HepG2 (cell line): ENCODE measurements around the gene C21orf58. TPM values are rescaled to one million over a fixed set of nuclear protein-coding genes. Genes with fewer than 3 reads are reported as not detected.

Experiments used
- ATAC-seq: fragments of 200-7000 bp; cut with Tn5 transposase; 3 replicates; pipeline ENCODE4 v1.9.1; 2020; ENCODE audit warnings: mild to moderate bottlenecking, moderate library complexity
- BruUV-seq: library from RNA; stranded (reverse); fragments of 400-500 nt; replicated peaks from 2 replicates; lab custom pipeline; 2021; lab: Mats Ljungman, UMichigan
- CTCF ChIA-PET: fragments of 300-600 bp; formaldehyde crosslinking; extraction: SDS; loops from one replicate; lab custom pipeline; 2021; ENCODE audit warnings: low total read pairs, inconsistent platforms, low intra/inter-chr PET ratio; lab: Yijun Ruan, JAX
- POLR2A ChIA-PET: fragments of 350-600 bp; sonication (Branson Sonifier 250); formaldehyde crosslinking; loops from one replicate; lab custom pipeline; 2020; ENCODE audit warnings: antibody characterized with exemption, inconsistent platforms; lab: Yijun Ruan, JAX
- DNase-seq: peaks from one replicate; pipeline ENCODE4 v3.0.0-alpha.2; 2015; ENCODE audit warnings: low spot score
- FAIRE-seq: peaks from 3 replicates; lab custom pipeline; 2011; peaks lifted over from hg19 to GRCh38; lab: Jason Lieb, UNC
- H2AFZ ChIP-seq: one replicate; pipeline ENCODE4 v1.6.1; 2011; ENCODE audit warnings: low read length, inconsistent platforms
- H3K27ac ChIP-seq: fragments of 300-600 bp; 3 replicates; pipeline ENCODE4 v1.8.0; 2011; ENCODE audit warnings: mixed run types, mild to moderate bottlenecking, mixed read lengths, low read length, inconsistent platforms; ENCODE audit not compliant: insufficient read depth; ENCODE audit errors: extremely low read length
- H3K27me3 ChIP-seq, 2 experiments: fragments of 200-600 bp in 1 of 2; 2 replicates in 1 of 2; 3 replicates in 1 of 2; pipeline versions ENCODE4 v1.6.0 to v1.8.0; 2011; ENCODE audit warnings: low read length in 2 of 2, mild to moderate bottlenecking in 2 of 2, moderate library complexity in 2 of 2, inconsistent platforms in 1 of 2; ENCODE audit not compliant: insufficient read depth in 2 of 2, control insufficient read depth in 1 of 2
- H3K36me3 ChIP-seq, 2 experiments: fragments of 200-600 bp in 1 of 2; replicated peaks in 1 of 2; 2 replicates in 1 of 2; 3 replicates in 1 of 2; pipeline versions ENCODE4 v1.5.1 to v1.8.0; 2011; ENCODE audit warnings: low read length in 2 of 2, inconsistent platforms in 1 of 2; ENCODE audit not compliant: insufficient read depth in 2 of 2, control insufficient read depth in 1 of 2
- H3K4me1 ChIP-seq: 2 replicates; pipeline ENCODE4 v1.5.1; 2012; ENCODE audit warnings: low read length, inconsistent platforms; ENCODE audit not compliant: insufficient read depth
- H3K4me2 ChIP-seq: 2 replicates; pipeline ENCODE4 v1.6.0; 2011; ENCODE audit warnings: low read depth, low read length, inconsistent platforms
- H3K4me3 ChIP-seq, 3 experiments: fragments of 200-600 bp in 1 of 3; sonication (generic), shearing (Covaris generic) in 1 of 3; replicated peaks in 1 of 3; 2 replicates each; pipeline ENCODE4 v1.5.1; 2011 to 2016; ENCODE audit warnings: low read length in 3 of 3, inconsistent platforms in 2 of 3, low read depth in 2 of 3, mild to moderate bottlenecking in 2 of 3, control low read depth in 1 of 3, mixed read lengths in 1 of 3; ENCODE audit not compliant: insufficient read depth in 1 of 3
- H3K79me2 ChIP-seq: one replicate; pipeline ENCODE4 v1.6.1; 2011; ENCODE audit warnings: low read length, inconsistent platforms; ENCODE audit not compliant: insufficient read depth
- H3K9ac ChIP-seq: 2 replicates; pipeline ENCODE4 v1.6.0; 2011; ENCODE audit warnings: mild to moderate bottlenecking, low read depth, low read length, inconsistent platforms; ENCODE audit not compliant: insufficient read depth
- H3K9me3 ChIP-seq: 2 replicates; pipeline ENCODE4 v1.5.1; 2012; ENCODE audit warnings: mild to moderate bottlenecking, low read length
- H4K20me1 ChIP-seq: 2 replicates; pipeline ENCODE4 v1.6.0; 2011; ENCODE audit warnings: inconsistent platforms, mild to moderate bottlenecking, low read length, moderate library complexity; ENCODE audit not compliant: insufficient read depth
- ATF6 ChIP-seq: sonication (generic); formaldehyde crosslinking; conservative IDR thresholded peaks from 2 replicates; pipeline ENCODE4 v1.4.0; 2020; ENCODE audit warnings: missing genetic modification reagents
- CBFB ChIP-seq: sonication (generic); formaldehyde crosslinking; IDR thresholded peaks from 2 replicates; pipeline ENCODE4 v1.4.0; 2020; ENCODE audit warnings: missing genetic modification reagents
- EZH2 ChIP-seq: conservative IDR thresholded peaks from 2 replicates; pipeline ENCODE4 v1.6.1; 2012; ENCODE audit warnings: mild to moderate bottlenecking, low read depth, low read length, moderate library complexity
- FOXA3 ChIP-seq: IDR thresholded peaks from 2 replicates; pipeline ENCODE4 v1.6.1; 2016; ENCODE audit warnings: missing genetic modification reagents, missing compliant biosample characterization
- FOXP1 ChIP-seq, 2 experiments: fragments of 450-650 bp in 1 of 2; IDR thresholded peaks; 2 replicates each; pipeline ENCODE4 v1.6.1; 2017 to 2018; ENCODE audit warnings: antibody characterized with exemption in 1 of 2
- HNF1B ChIP-seq: sonication (generic); formaldehyde crosslinking; IDR thresholded peaks from 2 replicates; pipeline ENCODE4 v1.5.1; 2020; ENCODE audit warnings: mild to moderate bottlenecking, moderate library complexity, missing genetic modification reagents
- MLLT10 ChIP-seq: sonication (generic); formaldehyde crosslinking; IDR thresholded peaks from 2 replicates; pipeline ENCODE4 v1.4.0; 2020; ENCODE audit warnings: missing genetic modification reagents
- NCOA2 ChIP-seq: sonication (generic); formaldehyde crosslinking; IDR thresholded peaks from 2 replicates; pipeline ENCODE4 v1.8.0; 2022; ENCODE audit warnings: inconsistent platforms
- SAP130 ChIP-seq: IDR thresholded peaks from 2 replicates; pipeline ENCODE4 v1.6.1; 2016; ENCODE audit warnings: low read depth
- SMARCC2 ChIP-seq: fragments of 450-650 bp; IDR thresholded peaks from 2 replicates; pipeline ENCODE4 v1.6.1; 2017; ENCODE audit warnings: antibody characterized with exemption, mild to moderate bottlenecking
- SOX5 ChIP-seq: IDR thresholded peaks from 2 replicates; pipeline ENCODE4 v1.6.1; 2016; ENCODE audit warnings: borderline replicate concordance
- TBP ChIP-seq: sonication (generic); formaldehyde crosslinking; IDR thresholded peaks from 2 replicates; pipeline ENCODE4 v1.5.0; 2020; ENCODE audit warnings: missing genetic modification reagents
- TOE1 ChIP-seq: sonication (generic); formaldehyde crosslinking; IDR thresholded peaks from 2 replicates; pipeline ENCODE4 v1.4.0; 2020; ENCODE audit warnings: mild to moderate bottlenecking, missing genetic modification reagents
- UBTF ChIP-seq: sonication (generic); formaldehyde crosslinking; IDR thresholded peaks from 2 replicates; pipeline ENCODE4 v1.4.0; 2020; ENCODE audit warnings: mild to moderate bottlenecking, missing genetic modification reagents
- ZNF10 ChIP-seq: sonication (generic); formaldehyde crosslinking; IDR thresholded peaks from 2 replicates; pipeline ENCODE4 v1.4.0; 2020; ENCODE audit warnings: mild to moderate bottlenecking, low read depth, missing genetic modification reagents, borderline replicate concordance
- ZNF17 ChIP-seq: sonication (generic); formaldehyde crosslinking; IDR thresholded peaks from 2 replicates; pipeline ENCODE4 v1.5.0; 2020; ENCODE audit warnings: mild to moderate bottlenecking, missing genetic modification reagents
- ZNF331 ChIP-seq: sonication (generic); formaldehyde crosslinking; IDR thresholded peaks from 2 replicates; pipeline ENCODE4 v1.4.0; 2020; ENCODE audit warnings: missing genetic modification reagents
- ZNF496 ChIP-seq: sonication (generic); formaldehyde crosslinking; IDR thresholded peaks from 2 replicates; pipeline ENCODE4 v1.8.1; 2023; ENCODE audit warnings: mild to moderate bottlenecking, moderate library complexity, missing genetic modification reagents; ENCODE audit not compliant: insufficient replicate concordance
- ZNF776 ChIP-seq: sonication (generic); formaldehyde crosslinking; IDR thresholded peaks from 2 replicates; pipeline ENCODE4 v1.4.0; 2020; ENCODE audit warnings: mild to moderate bottlenecking, missing genetic modification reagents
- WGBS: methylation state at CpG from one replicate; pipeline ENCODE4 v1.1.6; 2017; ENCODE audit warnings: low lambda C conversion rate; 5-methylcytosine and 5-hydroxymethylcytosine counted together
- in situ Hi-C: cut with HindIII; loops from 2 replicates; pipeline ENCODE4 v1.10.0; 2017; ENCODE audit warnings: low pct_unique_long_range_greater_than_20kb; ENCODE audit not compliant: extremely low pct_ligation_motif_present
- intact Hi-C: fragments of 100-400 bp; cut with micrococcal nuclease; formaldehyde crosslinking; loops from one replicate; pipeline ENCODE4 v1.10.0; 2022; ENCODE audit not compliant: unreplicated experiment
- polyA plus RNA-seq, 8 experiments: library from polyadenylated mRNA; depleted of rRNA in 3 of 8; stranded (reverse) in 7 of 8; unstranded in 1 of 8; fragments of >200 nt; fragmentation: Illumina TruSeq in 4 of 8; extraction: Trizol in 4 of 8; gene quantifications; 2 replicates each; pipeline versions ENCODE4 v1.2.1 to v1.2.3, GENCODE V29; 2011 to 2016; ENCODE audit warnings: low read depth in 4 of 8, missing spikeins in 1 of 8, mixed read lengths in 1 of 8; ENCODE audit not compliant: insufficient read depth in 1 of 8
- total RNA-seq, 5 experiments: library from RNA; depleted of rRNA; stranded (reverse); fragments of >200 nt; fragmentation: Illumina TruSeq; extraction: Trizol; gene quantifications; 2 replicates each; pipeline ENCODE4 v1.2.3, GENCODE V29; 2016; ENCODE audit warnings: low read depth in 1 of 5

Gene C21orf58
- total and polyA plus RNA-seq, 2 of the 13 experiments (the other 11 are each of a cell fraction or from before 2014, with no cell fraction given): 3.5 to 6.8 TPM

- Histone ChIP-seq H3K4me2 (no peak overlapping the region), H4K20me1 (no peaks in the 10 kb centered on the region), H3K27me3 (no peaks in the 10 kb centered on the region), H3K4me3 (no peak overlapping the region), H3K9ac (no peak overlapping the region), H3K27ac (no peak overlapping the region), H3K4me1 (peaks cover 15% of the 10 kb centered on the region), H3K9me3 (no peaks in the 10 kb centered on the region), H3K79me2 (no peaks in the 10 kb centered on the region), H3K36me3 (peaks cover 30 to 82% of the 10 kb centered on the region in 2 experiments), H2AFZ (no peak overlapping the region)
- intact Hi-C loops (no loop called here), in situ Hi-C loops (no loop called here)
- DNase-seq (no peak), FAIRE-seq (no peak), ATAC-seq (no peak; the same call in 2 of the 3 replicates)
- 96% methylated on average over 11 of the region's 11 CpGs for WGBS
- ChIA-PET POLR2A (no interaction called here), CTCF (no interaction called here)
- BruUV-seq: no TSS peak
- TF ChIP-seq NCOA2 (no peak), ZNF331 (CRISPR knock-in tag) (no peak), FOXA3 (no peak), ZNF776 (CRISPR knock-in tag) (no peak), ATF6 (no peak), ZNF17 (CRISPR knock-in tag) (no peak), HNF1B (no peak), UBTF (CRISPR knock-in tag) (no peak), ZNF496 (no peak), FOXP1 (IDR thresholded peaks at IDR 0.05) (no peak), FOXP1 (CRISPR knock-in tag; IDR thresholded peaks at IDR 0.05) (no peak), CBFB (CRISPR knock-in tag) (no peak), SAP130 (no peak), SOX5 (CRISPR knock-in tag) (no peak), SMARCC2 (no peak), ZNF10 (no peak), TOE1 (CRISPR knock-in tag) (no peak), TBP (CRISPR knock-in tag) (no peak), MLLT10 (CRISPR knock-in tag) (no peak), EZH2 (no peak)
These were observed 68.5 kb downstream of the C21orf58 start for GRCh38 chr21:46255166-46255565.
